Thyroid gland (tissue), 4 donors: ENCODE measurements around the gene TIMM50. TPM values are rescaled to one million over a fixed set of nuclear protein-coding genes. Genes with fewer than 3 reads are reported as not detected.
A peak's percentile ranks its signal among the peaks of the same experiment; 100 is the strongest.

Source experiments
- DNase-seq, 2 donors: peaks; one replicate each; pipeline ENCODE4 v3.0.0-alpha.2; 2019
- H3K27ac ChIP-seq, 3 donors: fragments of 200-600 bp; sonication (generic); 1 replicate in 2 of 3; 2 replicates in 1 of 3; pipeline ENCODE4 v1.5.1; 2016 to 2019; ENCODE audit warnings: mild to moderate bottlenecking in 1 of 3, moderate library complexity in 1 of 3
- H3K27me3 ChIP-seq: fragments of 200-600 bp; sonication (generic); one replicate; pipeline ENCODE4 v1.5.1; 2019
- H3K36me3 ChIP-seq, 2 donors: fragments of 200-600 bp; sonication (generic); one replicate each; pipeline ENCODE4 v1.5.1; 2016 to 2019
- H3K4me1 ChIP-seq, 2 donors: fragments of 200-600 bp; sonication (generic); one replicate each; pipeline ENCODE4 v1.5.1; 2017 to 2019
- H3K4me3 ChIP-seq, 3 donors: fragments of 200-600 bp; sonication (generic); replicated peaks in 1 of 3; 1 replicate in 2 of 3; 2 replicates in 1 of 3; pipeline ENCODE4 v1.5.1; 2016; ENCODE audit warnings: mild to moderate bottlenecking in 1 of 3
- H3K9me3 ChIP-seq: fragments of 200-600 bp; sonication (generic); one replicate; pipeline ENCODE4 v1.5.1; 2017
- POLR2A ChIP-seq, 2 donors: fragments of 450-650 bp; IDR thresholded peaks; one replicate each; pipeline ENCODE4 v1.6.1; 2017; ENCODE audit warnings: antibody characterized with exemption in 2 of 2, mild to moderate bottlenecking in 2 of 2, moderate library complexity in 1 of 2
- WGBS, 2 donors: methylation state at CpG; one replicate each; pipeline ENCODE4 v1.1.5; 2017; 5-methylcytosine and 5-hydroxymethylcytosine counted together
- intact Hi-C: fragments of 100-400 bp; cut with DNase I; formaldehyde crosslinking; loops from one replicate; pipeline ENCODE4 v1.15.1; 2023
- total RNA-seq, 4 donors: library from RNA; depleted of rRNA; stranded (reverse); fragments of >200 nt; gene quantifications; one replicate each; pipeline ENCODE4 v1.2.3, GENCODE V29; 2016
- TF ChIP-seq, protein P1 (sequence below), 6 experiments: fragments of 200-600 bp in 3 of 6; fragments of 450-650 bp in 3 of 6; sonication (generic) in 3 of 6; IDR thresholded peaks; one replicate each; pipeline ENCODE4 v1.5.1; 2016 to 2019; ENCODE audit warnings: antibody characterized with exemption in 6 of 6, mild to moderate bottlenecking in 2 of 6, inconsistent platforms in 1 of 6, moderate library complexity in 1 of 6

Gene TIMM50
- total RNA-seq, 4 donors from 2014 or later = 74.4 to 86.5 (median 84.5) TPM

DNA sequence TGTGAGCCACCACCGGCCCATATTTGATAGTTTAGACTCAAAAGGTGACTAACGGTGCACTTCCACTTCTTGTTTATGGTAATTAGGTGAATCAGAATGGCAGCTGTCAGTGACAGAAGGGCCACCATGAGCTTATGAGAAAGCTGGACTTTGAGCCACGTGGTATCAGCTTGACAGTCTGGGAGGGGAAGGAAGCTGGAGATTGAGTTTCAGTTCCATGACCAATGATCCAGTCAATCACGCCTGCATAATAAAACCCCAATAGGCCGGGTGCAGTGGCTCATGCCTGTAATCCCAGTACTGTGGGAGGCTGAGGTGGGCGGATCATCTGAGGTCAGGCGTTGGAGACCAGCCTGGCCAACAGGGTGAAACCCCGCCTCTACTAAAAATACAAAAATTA lies 43.9 kb downstream of the TIMM50 start:
- 90 to 94% methylated on average over 8 of the region's 8 CpGs for WGBS, 2 donors
- H3K4me3 ChIP-seq = no peak overlapping the region
- H3K27me3 ChIP-seq = no peaks in the 10 kb centered on the region
- no peak for DNase-seq
- H3K4me1 ChIP-seq = peaks cover 10 to 16% of the 10 kb centered on the region in 2 donors
- no peak for TF ChIP-seq POLR2A (IDR thresholded peaks at IDR 0.05)
- TF ChIP-seq, protein P1, sequence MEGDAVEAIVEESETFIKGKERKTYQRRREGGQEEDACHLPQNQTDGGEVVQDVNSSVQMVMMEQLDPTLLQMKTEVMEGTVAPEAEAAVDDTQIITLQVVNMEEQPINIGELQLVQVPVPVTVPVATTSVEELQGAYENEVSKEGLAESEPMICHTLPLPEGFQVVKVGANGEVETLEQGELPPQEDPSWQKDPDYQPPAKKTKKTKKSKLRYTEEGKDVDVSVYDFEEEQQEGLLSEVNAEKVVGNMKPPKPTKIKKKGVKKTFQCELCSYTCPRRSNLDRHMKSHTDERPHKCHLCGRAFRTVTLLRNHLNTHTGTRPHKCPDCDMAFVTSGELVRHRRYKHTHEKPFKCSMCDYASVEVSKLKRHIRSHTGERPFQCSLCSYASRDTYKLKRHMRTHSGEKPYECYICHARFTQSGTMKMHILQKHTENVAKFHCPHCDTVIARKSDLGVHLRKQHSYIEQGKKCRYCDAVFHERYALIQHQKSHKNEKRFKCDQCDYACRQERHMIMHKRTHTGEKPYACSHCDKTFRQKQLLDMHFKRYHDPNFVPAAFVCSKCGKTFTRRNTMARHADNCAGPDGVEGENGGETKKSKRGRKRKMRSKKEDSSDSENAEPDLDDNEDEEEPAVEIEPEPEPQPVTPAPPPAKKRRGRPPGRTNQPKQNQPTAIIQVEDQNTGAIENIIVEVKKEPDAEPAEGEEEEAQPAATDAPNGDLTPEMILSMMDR (IDR thresholded peaks at IDR 0.05) = no peak
- H3K36me3 ChIP-seq = no peaks in the 10 kb centered on the region
- intact Hi-C loops = no loop called here
- no peak overlapping the region for H3K27ac ChIP-seq
- no peaks in the 10 kb centered on the region for H3K9me3 ChIP-seq

DNA sequence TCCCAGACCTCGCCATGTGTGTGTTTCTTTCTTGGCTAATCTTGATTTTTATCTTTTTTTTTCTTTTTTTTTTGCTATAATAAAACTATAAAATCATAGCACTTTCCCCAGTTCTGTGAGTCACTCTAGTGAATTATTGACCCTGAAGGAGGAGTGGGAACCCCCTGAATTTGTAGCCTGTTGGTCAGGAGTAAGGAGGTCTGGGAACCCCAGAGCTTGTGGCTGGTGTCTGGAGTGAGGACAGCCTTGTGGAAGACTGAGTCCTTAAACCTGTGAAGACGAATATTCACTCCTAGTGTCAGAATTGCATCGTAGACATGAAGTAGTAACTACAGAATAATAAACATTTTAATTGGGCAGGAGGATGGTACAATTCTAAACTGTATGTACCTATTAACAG lies 44.6 kb downstream of the TIMM50 start:
- peaks cover 7 to 13% of the 10 kb centered on the region in 2 donors for H3K4me1 ChIP-seq
- H3K27me3 ChIP-seq = no peaks in the 10 kb centered on the region
- DNase-seq = no peak
- no peaks in the 10 kb centered on the region for H3K36me3 ChIP-seq
- WGBS, 2 donors = 93 to 98% methylated on average over 3 of the region's 3 CpGs
- no peak overlapping the region for H3K4me3 ChIP-seq
- H3K27ac ChIP-seq = no peak overlapping the region
- intact Hi-C loops = no loop called here
- TF ChIP-seq, protein P1 (IDR thresholded peaks at IDR 0.05) = no peak
- TF ChIP-seq POLR2A (IDR thresholded peaks at IDR 0.05) = no peak
- H3K9me3 ChIP-seq = no peaks in the 10 kb centered on the region

DNA sequence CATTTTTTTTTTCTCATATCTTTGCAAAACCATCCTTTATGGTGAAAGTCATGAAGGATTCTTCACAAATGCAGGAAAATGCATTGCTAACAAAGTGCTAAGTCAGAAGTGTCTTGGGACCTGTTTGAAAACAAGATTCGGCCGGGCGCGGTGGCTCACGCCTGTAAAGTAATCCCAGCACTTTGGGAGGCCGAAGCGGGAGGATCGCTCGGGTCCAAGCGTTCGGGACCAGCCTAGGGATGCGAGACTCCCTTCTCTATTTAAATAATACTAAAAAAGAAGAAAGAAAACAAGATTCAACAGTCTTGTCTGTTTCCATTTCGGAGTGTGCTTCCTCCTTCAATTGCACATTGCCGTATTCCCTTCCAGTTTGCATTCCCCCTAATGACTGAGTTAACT lies 51.2 kb downstream of the TIMM50 start:
- no peaks in the 10 kb centered on the region for H3K9me3 ChIP-seq
- no peaks in the 10 kb centered on the region for H3K36me3 ChIP-seq
- H3K4me3 ChIP-seq = peak overlapping the region; percentile 30 to 95 (median 60)
- H3K27me3 ChIP-seq = no peaks in the 10 kb centered on the region
- H3K4me1 ChIP-seq = peaks cover 0 to 5% of the 10 kb centered on the region in 2 donors
- TF ChIP-seq POLR2A (IDR thresholded peaks at IDR 0.05) = no peak
- TF ChIP-seq, protein P1 (IDR thresholded peaks at IDR 0.05) = no peak
- peak overlapping the region in 2 of 3 donors; percentile 58 to 74 for H3K27ac ChIP-seq
- DNase-seq = no peak
- intact Hi-C loops = loop anchor here (2.0 to 10.0 kb wide), 2 partner anchors 59 to 87 kb away; partner anchors contain the start of gene SUPT5H
- 30 to 40% methylated on average over 14 of the region's 14 CpGs for WGBS, 2 donors

DNA sequence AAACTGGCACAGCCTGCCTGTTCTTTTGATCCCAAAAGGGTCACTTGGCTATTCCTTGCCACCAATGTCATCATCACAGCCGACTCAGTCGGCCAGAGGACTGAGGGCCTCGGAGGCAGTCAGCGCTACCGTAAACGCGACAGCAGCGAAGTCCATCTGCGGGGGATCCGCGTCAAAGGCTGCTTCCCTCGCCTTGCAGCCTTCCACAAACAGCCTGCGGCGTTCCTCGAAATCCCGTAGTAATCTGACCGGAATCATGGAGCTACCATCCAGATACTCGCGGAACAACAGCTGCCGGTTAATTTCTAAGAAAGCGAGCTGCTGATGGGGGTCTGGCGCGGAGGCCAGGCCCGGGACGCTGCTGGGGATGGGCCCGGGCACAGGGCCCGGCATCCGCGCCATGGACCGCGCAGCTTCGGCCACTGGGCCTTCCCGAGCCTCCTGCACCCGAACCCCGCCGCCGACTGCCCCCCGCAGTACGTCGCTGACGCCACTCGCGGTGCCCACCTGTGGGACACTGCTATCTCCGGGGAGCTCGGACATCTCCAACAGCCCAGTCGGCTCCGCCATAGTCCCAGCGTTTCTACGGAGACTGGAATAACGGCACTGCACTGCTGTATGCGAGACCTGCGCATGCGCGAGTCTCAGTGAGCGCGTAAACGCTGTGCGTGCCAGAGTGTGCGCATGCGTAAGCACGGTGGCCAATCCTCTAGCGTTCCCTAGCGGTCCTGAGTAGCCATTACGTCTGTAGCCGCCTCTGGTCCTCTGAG lies 51.8 kb downstream of the TIMM50 start, which contains the start of gene EID2B:
Gene EID2B, minus strand, starts transcription at position 620 of the 770 bp plus-strand sequence. Its CDS starts 50 bp downstream, at position 570.
- no peaks in the 10 kb centered on the region for H3K27me3 ChIP-seq
- peak within 1 kb of the TSS; percentile 54 to 74 (median 58) for H3K27ac ChIP-seq
- peak within 1 kb of the TSS; percentile 30 to 95 (median 60) for H3K4me3 ChIP-seq
- WGBS, 2 donors = 0% methylated on average over 28 to 31 of the region's 65 CpGs
- no peaks in the 10 kb centered on the region for H3K9me3 ChIP-seq
- peak; percentile 21 to 84 for TF ChIP-seq POLR2A (IDR thresholded peaks at IDR 0.05)
- TF ChIP-seq, protein P1 (IDR thresholded peaks at IDR 0.05) = peak; percentile 98 to 100 (median 100)
- intact Hi-C loops = loop anchor here (2.0 to 10.0 kb wide), 2 partner anchors 60 to 88 kb away; partner anchors contain the start of gene SUPT5H
- H3K4me1 ChIP-seq = peaks cover 0 to 5% of the 10 kb centered on the region in 2 donors
- no peaks in the 10 kb centered on the region for H3K36me3 ChIP-seq
- DNase-seq = peak; percentile 95 to 96

DNA sequence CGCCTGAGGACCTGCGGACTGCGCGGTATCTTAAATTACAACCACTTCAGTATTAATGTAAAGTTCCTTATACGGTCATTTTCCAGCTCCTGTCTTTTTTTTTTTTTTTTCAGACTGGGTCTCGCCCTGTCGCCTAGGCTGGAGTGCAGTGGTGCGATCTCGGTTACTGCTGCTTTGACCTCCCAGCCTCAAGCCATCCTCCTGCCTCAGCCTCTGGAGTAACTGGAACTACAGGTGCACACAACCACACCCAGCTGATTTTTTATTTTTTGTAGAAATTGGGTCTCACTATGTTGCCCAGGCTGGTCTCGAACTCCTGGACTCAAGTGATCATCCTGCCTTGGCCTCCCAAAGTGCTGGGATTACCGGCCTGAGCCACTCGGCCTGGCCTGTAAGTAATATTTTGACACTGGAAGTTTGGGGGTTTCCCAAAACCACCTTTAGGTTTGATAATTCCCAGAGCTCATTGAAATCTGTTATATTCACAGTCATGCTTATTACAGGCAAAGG lies 52.4 kb downstream of the TIMM50 start:
- intact Hi-C loops = loop anchor here (2.0 to 10.0 kb wide), 2 partner anchors 60 to 88 kb away; partner anchors contain the start of gene SUPT5H
- H3K4me1 ChIP-seq = peaks cover 0 to 5% of the 10 kb centered on the region in 2 donors
- H3K4me3 ChIP-seq = no peak overlapping the region
- no peak for DNase-seq
- H3K9me3 ChIP-seq = no peaks in the 10 kb centered on the region
- TF ChIP-seq, protein P1 (IDR thresholded peaks at IDR 0.05) = no peak
- no peak for TF ChIP-seq POLR2A (IDR thresholded peaks at IDR 0.05)
- WGBS, 2 donors = 22 to 28% methylated on average over 12 of the region's 12 CpGs
- no peak overlapping the region for H3K27ac ChIP-seq
- no peaks in the 10 kb centered on the region for H3K27me3 ChIP-seq
- H3K36me3 ChIP-seq = no peaks in the 10 kb centered on the region
